HG02759 (cell line): ENCODE data around the gene MARCOL.
"Not testable (repeated sequence)": the region's sequence is repeated elsewhere in the genome, so short reads cannot be mapped to it uniquely, and the experiment has no call there.

Experiments used
- ATAC-seq: cut with Tn5 transposase; IDR thresholded peaks from one replicate; pipeline ENCODE4 v1.9.1; 2021; ENCODE audit warnings: mild to moderate bottlenecking, moderate library complexity; ENCODE audit not compliant: unreplicated experiment

Gene MARCOL

DNA sequence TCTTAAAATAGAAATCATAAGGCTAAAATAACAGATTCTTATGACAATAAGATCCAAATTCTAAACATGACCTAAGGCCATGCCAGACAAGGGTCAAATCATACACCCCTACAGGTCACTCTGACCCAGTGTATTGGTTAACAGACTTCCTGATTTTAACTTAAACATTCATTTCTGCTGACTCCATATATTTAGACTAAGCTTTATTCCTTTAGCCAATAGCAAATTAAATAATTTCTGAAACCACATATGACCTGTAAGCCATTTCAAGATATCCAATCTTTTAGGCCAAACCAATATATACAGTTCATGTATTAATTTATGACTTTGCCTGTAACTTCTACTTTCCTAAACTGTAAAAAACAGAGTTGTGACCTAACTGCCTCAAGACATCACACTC lies 22.9 kb downstream of the MARCOL start:
- no peak for ATAC-seq

- ATAC-seq = no peak
Observed at GRCh38 chr5:148267962-148268361, 29.6 kb downstream of the MARCOL start.

- no peak for ATAC-seq
Observed at GRCh38 chr5:148268566-148268965, 30.2 kb downstream of the MARCOL start, which contains the start of gene SPINK13. Gene SPINK13 (plus strand): TSS chr5:148268794. CDS start chr5:148270073, 1,279 bp downstream.

- not testable (repeated sequence) for ATAC-seq
Observed at GRCh38 chr5:148275129-148275528, 36.8 kb downstream of the MARCOL start.

DNA sequence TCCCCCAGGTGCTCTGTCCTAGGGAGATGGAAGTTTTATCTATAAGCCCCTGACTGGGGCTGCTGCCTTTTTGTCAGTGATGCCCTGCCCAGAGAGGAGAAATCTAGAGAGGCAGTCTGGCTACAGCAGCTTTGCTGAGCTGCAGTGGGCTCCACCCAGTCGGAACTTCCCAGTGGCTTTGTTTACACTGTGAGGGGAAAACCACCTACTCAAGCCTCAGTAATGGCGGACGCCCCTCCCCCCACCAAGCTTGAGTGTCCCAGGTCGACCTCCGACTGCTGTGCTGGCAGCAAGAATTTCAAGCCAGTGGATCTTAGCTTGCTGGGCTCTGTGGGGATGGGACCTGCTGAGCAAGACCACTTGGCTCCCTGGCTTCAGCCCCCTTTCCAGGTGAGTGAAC lies 42.6 kb downstream of the MARCOL start:
- not testable (repeated sequence) for ATAC-seq

DNA sequence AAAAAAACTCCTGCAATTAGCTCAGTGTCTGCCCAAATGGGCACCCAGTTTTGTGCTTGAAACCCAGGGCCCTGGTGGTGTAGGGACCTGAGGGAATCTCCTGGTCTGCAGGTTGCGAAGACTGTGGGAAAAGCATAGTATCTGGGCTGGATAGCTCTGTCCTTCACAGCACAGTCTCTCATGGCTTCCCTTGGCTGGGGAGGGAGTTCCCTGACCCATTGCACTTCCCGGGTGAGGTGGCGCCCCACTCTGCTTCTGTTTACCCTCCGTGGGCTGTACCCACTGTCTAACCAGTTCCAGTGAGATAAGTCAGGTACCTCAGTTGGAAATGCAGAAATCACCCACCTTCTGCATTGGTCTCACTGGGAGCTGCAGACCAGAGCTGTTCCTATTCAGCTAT lies 43.0 kb downstream of the MARCOL start:
- not testable (repeated sequence) for ATAC-seq

GRCh38 chr5:148290271-148291195 lies 52.2 kb downstream of the MARCOL start:
- ATAC-seq = peak; percentile 57
